Body of pancreas (tissue), 4 donors: ENCODE results near the gene CLDN7. TPM values are rescaled to one million over a fixed set of nuclear protein-coding genes. Genes with fewer than 3 reads are reported as not detected.

ENCODE experiments used
- ATAC-seq: fragments of 150-250 bp; one replicate; pipeline ENCODE4 v1.9.1; 2016
- DNase-seq, 4 donors: peaks; one replicate each; pipeline ENCODE4 v3.0.0-alpha.2; 2019
- H3K27ac ChIP-seq, 4 donors: fragments of 200-600 bp; sonication (generic); 1 replicate in 3 of 4; 2 replicates in 1 of 4; pipeline versions ENCODE4 v1.5.1 to v1.6.1; 2016 to 2019; ENCODE audit warnings: mild to moderate bottlenecking in 1 of 4, mixed read lengths in 1 of 4, moderate library complexity in 1 of 4
- H3K27me3 ChIP-seq, 2 donors: fragments of 200-600 bp; sonication (generic); one replicate each; pipeline ENCODE4 v1.6.0; 2016; ENCODE audit warnings: mild to moderate bottlenecking in 1 of 2
- H3K36me3 ChIP-seq, 2 donors: fragments of 200-600 bp; sonication (generic); replicated peaks in 1 of 2; 2 replicates each; pipeline ENCODE4 v1.5.1; 2016; ENCODE audit warnings: low read depth in 2 of 2; ENCODE audit not compliant: insufficient read depth in 1 of 2
- H3K4me1 ChIP-seq: fragments of 200-600 bp; sonication (generic); one replicate; pipeline ENCODE4 v1.6.0; 2016
- H3K4me3 ChIP-seq, 2 donors: fragments of 200-600 bp; sonication (generic); 1 replicate in 1 of 2; 2 replicates in 1 of 2; pipeline ENCODE4 v1.5.1; 2016 to 2019
- H3K9me3 ChIP-seq, 3 donors: fragments of 200-600 bp; sonication (generic); 1 replicate in 2 of 3; 2 replicates in 1 of 3; pipeline ENCODE4 v1.5.1; 2016
- POLR2A ChIP-seq, 3 donors: fragments of 450-650 bp; IDR thresholded peaks; one replicate each; pipeline ENCODE4 v1.6.1; 2016; ENCODE audit warnings: antibody characterized with exemption in 3 of 3, mild to moderate bottlenecking in 2 of 3
- WGBS, 2 donors: methylation state at CpG; one replicate each; pipeline ENCODE4 v1.1.5; 2017; 5-methylcytosine and 5-hydroxymethylcytosine counted together
- intact Hi-C: fragments of 100-400 bp; cut with DNase I; formaldehyde crosslinking; loops from one replicate; pipeline ENCODE4 v1.15.1; 2023
- total RNA-seq, 2 donors: library from RNA; depleted of rRNA; stranded (reverse); fragments of >200 nt; gene quantifications; one replicate each; pipeline ENCODE4 v1.1.0, GENCODE V29; 2016
- TF ChIP-seq, protein P1 (sequence below), 7 experiments: fragments of 450-650 bp in 4 of 7; fragments of 200-600 bp in 3 of 7; sonication (generic) in 3 of 7; IDR thresholded peaks; one replicate each; pipeline ENCODE4 v1.5.1; 2016 to 2019; ENCODE audit warnings: antibody characterized with exemption in 7 of 7

The CLDN7 gene
- total RNA-seq, 2 donors from 2014 or later, result 72.9 to 92.3 TPM

- no peaks in the 10 kb centered on the region for H3K27me3 ChIP-seq
- WGBS, 2 donors, result 64 to 77% methylated on average over 10 to 15 of the region's 15 CpGs
- ATAC-seq, result no peak
- peak in 1 of 3 donors; percentile 8 for TF ChIP-seq POLR2A (IDR thresholded peaks at IDR 0.05)
- TF ChIP-seq, protein P1, sequence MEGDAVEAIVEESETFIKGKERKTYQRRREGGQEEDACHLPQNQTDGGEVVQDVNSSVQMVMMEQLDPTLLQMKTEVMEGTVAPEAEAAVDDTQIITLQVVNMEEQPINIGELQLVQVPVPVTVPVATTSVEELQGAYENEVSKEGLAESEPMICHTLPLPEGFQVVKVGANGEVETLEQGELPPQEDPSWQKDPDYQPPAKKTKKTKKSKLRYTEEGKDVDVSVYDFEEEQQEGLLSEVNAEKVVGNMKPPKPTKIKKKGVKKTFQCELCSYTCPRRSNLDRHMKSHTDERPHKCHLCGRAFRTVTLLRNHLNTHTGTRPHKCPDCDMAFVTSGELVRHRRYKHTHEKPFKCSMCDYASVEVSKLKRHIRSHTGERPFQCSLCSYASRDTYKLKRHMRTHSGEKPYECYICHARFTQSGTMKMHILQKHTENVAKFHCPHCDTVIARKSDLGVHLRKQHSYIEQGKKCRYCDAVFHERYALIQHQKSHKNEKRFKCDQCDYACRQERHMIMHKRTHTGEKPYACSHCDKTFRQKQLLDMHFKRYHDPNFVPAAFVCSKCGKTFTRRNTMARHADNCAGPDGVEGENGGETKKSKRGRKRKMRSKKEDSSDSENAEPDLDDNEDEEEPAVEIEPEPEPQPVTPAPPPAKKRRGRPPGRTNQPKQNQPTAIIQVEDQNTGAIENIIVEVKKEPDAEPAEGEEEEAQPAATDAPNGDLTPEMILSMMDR (IDR thresholded peaks at IDR 0.05), result no peak
- intact Hi-C loops, result no loop called here
- peaks cover 0 to 19% of the 10 kb centered on the region in 2 donors for H3K36me3 ChIP-seq
- H3K27ac ChIP-seq, result peak overlapping the region; percentile 99 to 100 (median 100)
- peak in 1 of 4 donors; percentile 13 for DNase-seq
- H3K4me3 ChIP-seq, result no peak overlapping the region
- H3K4me1 ChIP-seq, result peaks cover 58% of the 10 kb centered on the region
- no peaks in the 10 kb centered on the region for H3K9me3 ChIP-seq
These were observed 39.9 kb downstream of the CLDN7 start for GRCh38 chr17:7222093-7222971.

DNA sequence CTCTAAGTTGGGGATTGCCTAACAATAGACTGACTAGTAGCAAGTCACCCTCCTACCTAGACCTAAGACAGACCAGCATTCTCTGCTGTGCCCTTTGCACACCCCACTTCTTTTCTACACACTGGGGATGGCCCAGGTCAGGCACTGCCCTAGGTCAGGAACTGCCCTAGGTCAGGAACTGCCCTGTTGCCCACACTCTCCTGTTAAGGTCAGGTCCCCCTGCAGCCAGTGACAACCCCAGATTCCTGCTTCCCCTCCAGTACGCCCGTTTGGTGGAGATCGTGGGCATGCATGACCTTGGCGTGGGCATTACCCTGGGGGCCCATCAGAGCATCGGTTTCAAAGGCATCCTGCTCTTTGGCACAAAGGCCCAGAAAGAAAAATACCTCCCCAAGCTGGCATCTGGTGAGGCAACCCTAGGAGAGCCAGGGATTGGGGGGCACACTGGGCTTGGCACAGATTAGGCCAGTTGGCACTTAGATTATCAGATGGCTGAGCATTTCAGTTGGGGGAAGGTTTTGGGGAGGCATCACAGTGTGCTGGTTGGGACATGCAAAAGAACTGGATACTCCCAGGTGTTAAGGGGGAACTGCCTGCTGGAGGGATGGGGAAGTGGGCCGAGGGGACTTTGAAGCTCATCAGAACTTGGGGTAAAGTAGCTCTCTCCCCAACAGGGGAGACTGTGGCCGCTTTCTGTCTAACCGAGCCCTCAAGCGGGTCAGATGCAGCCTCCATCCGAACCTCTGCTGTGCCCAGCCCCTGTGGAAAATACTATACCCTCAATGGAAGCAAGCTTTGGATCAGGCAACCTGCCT, 40.8 kb downstream of the CLDN7 start:
- no peak for ATAC-seq
- no peaks in the 10 kb centered on the region for H3K27me3 ChIP-seq
- 42 to 54% methylated on average over 8 to 10 of the region's 10 CpGs for WGBS, 2 donors
- intact Hi-C loops, result no loop called here
- H3K4me1 ChIP-seq, result peaks cover 59% of the 10 kb centered on the region
- DNase-seq, result peak in 1 of 4 donors; percentile 12
- no peak for TF ChIP-seq POLR2A (IDR thresholded peaks at IDR 0.05)
- TF ChIP-seq, protein P1 (IDR thresholded peaks at IDR 0.05), result no peak
- no peak overlapping the region for H3K4me3 ChIP-seq
- no peaks in the 10 kb centered on the region for H3K9me3 ChIP-seq
- peak overlapping the region; percentile 99 to 100 (median 100) for H3K27ac ChIP-seq
- peaks cover 0 to 18% of the 10 kb centered on the region in 2 donors for H3K36me3 ChIP-seq

GRCh38 chr17:7220593-7221277, 41.5 kb downstream of the CLDN7 start:
- 12% methylated on average over 11 of the region's 11 CpGs; no CpG with 5 or more reads in 1 of the 2 donors for WGBS, 2 donors

More at GRCh38 chr17:7220593-7221277, 41.5 kb downstream of the CLDN7 start:
- Histone ChIP-seq H3K4me3 (peak overlapping the region; percentile 75 to 100), H3K4me1 (peaks cover 64% of the 10 kb centered on the region), H3K9me3 (no peaks in the 10 kb centered on the region), H3K27ac (peak overlapping the region; percentile 99 to 100 (median 100)), H3K36me3 (peaks cover 0 to 18% of the 10 kb centered on the region in 2 donors), H3K27me3 (no peaks in the 10 kb centered on the region)
- ATAC-seq, result peak; percentile 35
- intact Hi-C loops, result no loop called here
- TF ChIP-seq, protein P1 (IDR thresholded peaks at IDR 0.05), result peak in 6 of 7 experiments; percentile 29 to 60 (median 54)
- no peak for TF ChIP-seq POLR2A (IDR thresholded peaks at IDR 0.05)
- DNase-seq, result peak; percentile 74 to 82 (median 80)
